ENCODE measurements around the gene IAPP. TPM values are rescaled to one million over a fixed set of nuclear protein-coding genes. Genes with fewer than 3 reads are reported as not detected.

The IAPP gene
- total RNA-seq, 1 donor from 2014 or later, result not detected

GRCh38 chr12:21343636-21344035, 29.1 kb upstream of the IAPP start:
- no peak overlapping the region for H3K4me2 ChIP-seq (ENCODE audit: low read length)
- H3K27me3 ChIP-seq (ENCODE audit: insufficient read depth, low read length), result no peaks in the 10 kb centered on the region
- Mint-ChIP-seq H3K4me3 (ENCODE audit: unreplicated experiment) (no peak overlapping the region), H3K4me1 (ENCODE audit: low read depth, unreplicated experiment) (no peaks in the 10 kb centered on the region), H3K36me3 (ENCODE audit: low read depth, unreplicated experiment) (no peaks in the 10 kb centered on the region), H3K27me3 (ENCODE audit: low read depth, unreplicated experiment) (no peaks in the 10 kb centered on the region), H3K9me3 (ENCODE audit: unreplicated experiment) (no peaks in the 10 kb centered on the region), H3K27ac (ENCODE audit: unreplicated experiment) (no peak overlapping the region)
- H3K27ac ChIP-seq (ENCODE audit: low read depth, low read length), result no peak overlapping the region
- FAIRE-seq, result no peak
- H3K4me1 ChIP-seq (ENCODE audit: insufficient read depth, low read length), result no peaks in the 10 kb centered on the region
- no peak for TF ChIP-seq EZH2 (IDR thresholded peaks at IDR 0.05; ENCODE audit: insufficient read depth, low read length)
- TF ChIP-seq CTCF (IDR thresholded peaks at IDR 0.05; ENCODE audit: insufficient read depth, low read depth, low read length), result no peak
- no peak for DNase-seq (ENCODE audit: low read depth)
- H4K20me1 ChIP-seq (ENCODE audit: insufficient read depth, low read length), result no peaks in the 10 kb centered on the region
- H3K9me3 ChIP-seq (ENCODE audit: insufficient read depth, low read depth, low read length), result no peaks in the 10 kb centered on the region
- no peaks in the 10 kb centered on the region for H3K36me3 ChIP-seq (ENCODE audit: insufficient read depth, low read length)
- no peak overlapping the region for H3K4me3 ChIP-seq (ENCODE audit: insufficient read depth, low read depth, low read length)
- H3K9ac ChIP-seq (ENCODE audit: low read length), result no peak overlapping the region
- H3K79me2 ChIP-seq (ENCODE audit: insufficient read depth, low read length), result no peaks in the 10 kb centered on the region
- no peak overlapping the region for H2AFZ ChIP-seq (ENCODE audit: low read depth, low read length)

GRCh38 chr12:21346542-21347205, 26.0 kb upstream of the IAPP start:
- Mint-ChIP-seq H3K9me3 (ENCODE audit: unreplicated experiment) (no peaks in the 10 kb centered on the region), H3K27ac (ENCODE audit: unreplicated experiment) (no peak overlapping the region), H3K36me3 (ENCODE audit: low read depth, unreplicated experiment) (no peaks in the 10 kb centered on the region), H3K4me3 (ENCODE audit: unreplicated experiment) (no peak overlapping the region), H3K4me1 (ENCODE audit: low read depth, unreplicated experiment) (no peaks in the 10 kb centered on the region), H3K27me3 (ENCODE audit: low read depth, unreplicated experiment) (no peaks in the 10 kb centered on the region)
- Histone ChIP-seq H3K27me3 (ENCODE audit: insufficient read depth, low read length) (no peaks in the 10 kb centered on the region), H3K36me3 (ENCODE audit: insufficient read depth, low read length) (no peaks in the 10 kb centered on the region), H3K27ac (ENCODE audit: low read depth, low read length) (no peak overlapping the region), H3K79me2 (ENCODE audit: insufficient read depth, low read length) (no peaks in the 10 kb centered on the region), H4K20me1 (ENCODE audit: insufficient read depth, low read length) (no peaks in the 10 kb centered on the region), H3K9ac (ENCODE audit: low read length) (no peak overlapping the region), H3K4me2 (ENCODE audit: low read length) (no peak overlapping the region), H3K4me1 (ENCODE audit: insufficient read depth, low read length) (no peaks in the 10 kb centered on the region), H2AFZ (ENCODE audit: low read depth, low read length) (no peak overlapping the region), H3K4me3 (ENCODE audit: insufficient read depth, low read depth, low read length) (no peak overlapping the region), H3K9me3 (ENCODE audit: insufficient read depth, low read depth, low read length) (no peaks in the 10 kb centered on the region)
- no peak for FAIRE-seq
- no peak for DNase-seq (ENCODE audit: low read depth)
- TF ChIP-seq EZH2 (IDR thresholded peaks at IDR 0.05; ENCODE audit: insufficient read depth, low read length) (no peak), CTCF (IDR thresholded peaks at IDR 0.05; ENCODE audit: insufficient read depth, low read depth, low read length) (no peak)

- Histone ChIP-seq H2AFZ (ENCODE audit: low read depth, low read length) (no peak overlapping the region), H3K9me3 (ENCODE audit: insufficient read depth, low read depth, low read length) (no peaks in the 10 kb centered on the region), H3K9ac (ENCODE audit: low read length) (no peak overlapping the region), H3K4me2 (ENCODE audit: low read length) (no peak overlapping the region), H3K4me3 (ENCODE audit: insufficient read depth, low read depth, low read length) (no peak overlapping the region), H3K79me2 (ENCODE audit: insufficient read depth, low read length) (no peaks in the 10 kb centered on the region), H3K27ac (ENCODE audit: low read depth, low read length) (no peak overlapping the region), H3K36me3 (ENCODE audit: insufficient read depth, low read length) (no peaks in the 10 kb centered on the region), H4K20me1 (ENCODE audit: insufficient read depth, low read length) (no peaks in the 10 kb centered on the region), H3K4me1 (ENCODE audit: insufficient read depth, low read length) (no peaks in the 10 kb centered on the region), H3K27me3 (ENCODE audit: insufficient read depth, low read length) (no peaks in the 10 kb centered on the region)
- no peak overlapping the region for H3K4me3 Mint-ChIP-seq (ENCODE audit: unreplicated experiment)
- DNase-seq (ENCODE audit: low read depth), result no peak
- TF ChIP-seq EZH2 (IDR thresholded peaks at IDR 0.05; ENCODE audit: insufficient read depth, low read length) (no peak), CTCF (IDR thresholded peaks at IDR 0.05; ENCODE audit: insufficient read depth, low read depth, low read length) (no peak)
- no peak overlapping the region for H3K27ac Mint-ChIP-seq (ENCODE audit: unreplicated experiment)
- H3K27me3 Mint-ChIP-seq (ENCODE audit: low read depth, unreplicated experiment), result no peaks in the 10 kb centered on the region
- no peaks in the 10 kb centered on the region for H3K9me3 Mint-ChIP-seq (ENCODE audit: unreplicated experiment)
- FAIRE-seq, result no peak
- peaks cover 4% of the 10 kb centered on the region for H3K4me1 Mint-ChIP-seq (ENCODE audit: low read depth, unreplicated experiment)
- H3K36me3 Mint-ChIP-seq (ENCODE audit: low read depth, unreplicated experiment), result no peaks in the 10 kb centered on the region
These were observed 21.7 kb upstream of the IAPP start for GRCh38 chr12:21350975-21351374.
